ENCODE data around the gene PCLO. TPM values are rescaled to one million over a fixed set of nuclear protein-coding genes. Genes with fewer than 3 reads are reported as not detected.

Gene PCLO
- total and polyA plus RNA-seq, 2 of the 4 experiments (the other 2 are of a cell fraction) = under 0.01 to 0.05 TPM

DNA sequence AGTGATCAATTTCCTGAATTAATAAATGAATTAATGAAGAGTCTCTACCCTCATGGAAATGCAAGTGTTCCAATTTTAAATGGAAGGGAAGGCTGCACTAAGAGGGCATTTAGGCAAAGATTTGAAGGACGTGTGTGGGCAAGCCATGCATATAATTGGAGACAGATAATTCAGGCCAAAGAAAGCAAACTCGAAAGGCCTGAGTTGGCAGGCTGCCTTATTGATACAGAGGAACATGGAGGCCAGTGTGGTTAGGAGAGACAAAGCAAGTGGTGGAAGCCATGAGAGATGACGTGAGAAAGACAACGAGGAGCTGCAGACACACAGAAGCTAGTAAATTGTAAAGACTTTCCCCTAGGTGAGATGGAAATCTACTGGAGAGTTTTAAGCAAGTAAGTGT lies 15.4 kb upstream of the PCLO start:
- H3K14ac ChIP-seq (replicated peaks; ENCODE audit: low read depth, low read length) = no peak overlapping the region
- H4K20me1 ChIP-seq (ENCODE audit: insufficient read depth, low read length) = no peaks in the 10 kb centered on the region
- H3K4ac ChIP-seq (ENCODE audit: low read depth, low read length) = no peak overlapping the region
- H3K36me3 ChIP-seq (ENCODE audit: control insufficient read depth, insufficient read depth, low read length) = no peaks in the 10 kb centered on the region
- H3K27ac ChIP-seq (ENCODE audit: insufficient read depth, low read length) = no peak overlapping the region
- H2BK5ac ChIP-seq (ENCODE audit: low read depth, low read length, poor library complexity, severe bottlenecking) = no peak overlapping the region
- H3K4me2 ChIP-seq (ENCODE audit: low read depth, low read length) = no peak overlapping the region
- H3K79me1 ChIP-seq (ENCODE audit: low read depth in 1 of 2, low read length in 2 of 2) = no peaks in the 10 kb centered on the region
- WGBS, 2 experiments (ENCODE audit: extremely low coverage in 2 of 2, insufficient read length in 1 of 2) = 36% methylated on average over 3 of the region's 4 CpGs; no CpG with 5 or more reads in 1 of the 2 experiments
- no peak overlapping the region for H4K5ac ChIP-seq (ENCODE audit: low read depth, low read length)
- no peak for ATAC-seq (ENCODE audit: low read depth)
- no peak overlapping the region for H2BK20ac ChIP-seq (ENCODE audit: low read depth, low read length)
- H3K4me3 ChIP-seq (ENCODE audit: insufficient read depth, low read depth, low read length) = no peak overlapping the region
- no peak for DNase-seq
- in situ Hi-C loops (cut with MboI; ENCODE audit: low sequenced_read_pairs) = no loop called here
- dilution Hi-C loops (cut with HindIII; ENCODE audit: low sequenced_read_pairs, unreplicated experiment) = no loop called here
- no peak overlapping the region for H3K23ac ChIP-seq (ENCODE audit: low read depth, low read length)
- no peak overlapping the region for H4K8ac ChIP-seq (ENCODE audit: low read depth in 2 of 2, low read length in 2 of 2)
- no peaks in the 10 kb centered on the region for H3K9me1 ChIP-seq (ENCODE audit: insufficient read depth, low read length)
- no peaks in the 10 kb centered on the region for H3K4me1 ChIP-seq (ENCODE audit: control insufficient read depth, insufficient read depth, low read length)
- H3K9me3 ChIP-seq (ENCODE audit: control insufficient read depth, insufficient read depth, low read length) = no peaks in the 10 kb centered on the region
- H3K18ac ChIP-seq (ENCODE audit: low read depth, low read length) = no peak overlapping the region
- H2AFZ ChIP-seq (replicated peaks; ENCODE audit: low read length, poor library complexity) = no peak overlapping the region
- H2BK120ac ChIP-seq (ENCODE audit: low read depth, low read length) = no peak overlapping the region
- TF ChIP-seq NFE2L2 (IDR thresholded peaks at IDR 0.05; ENCODE audit: low read depth, low read length) = no peak
- no peak overlapping the region for H2BK15ac ChIP-seq (ENCODE audit: low read depth, low read length)
- no peak overlapping the region for H4K91ac ChIP-seq (ENCODE audit: insufficient read depth, low read depth, low read length)
- no TSS peak for BruUV-seq (replicated peaks)
- no peak overlapping the region for H2AK9ac ChIP-seq (replicated peaks; ENCODE audit: low read depth, low read length, poor library complexity)
- intact Hi-C loops (cut with micrococcal nuclease) = no loop called here
- no peak overlapping the region for H2AK5ac ChIP-seq (ENCODE audit: low read depth, low read length)
- no peak overlapping the region for H3K56ac ChIP-seq (ENCODE audit: extremely low read depth, insufficient read depth, low read length)
- no peaks in the 10 kb centered on the region for H3K27me3 ChIP-seq (ENCODE audit: control insufficient read depth, insufficient read depth, low read length)
- CTCF ChIA-PET = no interaction called here
- POLR2A ChIA-PET (ENCODE audit: unreplicated experiment) = no interaction called here
- H3K9ac ChIP-seq (ENCODE audit: low read depth, low read length) = no peak overlapping the region
